Breast epithelium (tissue), 3 donors: ENCODE data around the gene GNG10.

ENCODE experiments used
- CTCF ChIP-seq, 3 donors: fragments of 450-650 bp; IDR thresholded peaks; one replicate each; pipeline ENCODE4 v1.5.1; 2016 to 2017; ENCODE audit warnings: antibody characterized with exemption in 3 of 3, mild to moderate bottlenecking in 3 of 3, moderate library complexity in 3 of 3
- POLR2A ChIP-seq: fragments of 450-650 bp; IDR thresholded peaks from one replicate; pipeline ENCODE4 v1.6.1; 2016; ENCODE audit warnings: antibody characterized with exemption, mild to moderate bottlenecking, moderate library complexity
- POLR2AphosphoS5 ChIP-seq, 3 donors: sonication (generic); formaldehyde crosslinking; IDR thresholded peaks; one replicate each; pipeline ENCODE4 v1.6.1; 2017; ENCODE audit warnings: antibody characterized with exemption in 3 of 3

- TF ChIP-seq CTCF (IDR thresholded peaks at IDR 0.05) (no peak), POLR2AphosphoS5 (IDR thresholded peaks at IDR 0.05) (no peak), POLR2A (no peak)
Measured at GRCh38 chr9:111704503-111704902, 43.1 kb downstream of the GNG10 start.
